ENCODE data around the gene PPP1R9A. TPM values are rescaled to one million over a fixed set of nuclear protein-coding genes. Genes with fewer than 3 reads are reported as not detected.

The PPP1R9A gene
- total RNA-seq, 1 donor from 2014 or later: 30.6 TPM

GRCh38 chr7:95132500-95132899, 225.1 kb downstream of the PPP1R9A start:
- Histone ChIP-seq H3K4me1 (no peaks in the 10 kb centered on the region), H3K4me3 (no peak overlapping the region), H3K27me3 (no peaks in the 10 kb centered on the region), H3K36me3 (no peaks in the 10 kb centered on the region), H3K27ac (no peak overlapping the region), H3K9me3 (no peaks in the 10 kb centered on the region)
- DNase-seq (no peak), ATAC-seq (peak; percentile 17)
- intact Hi-C loops (cut with DNase I): no loop called here
- TF ChIP-seq, protein P1, sequence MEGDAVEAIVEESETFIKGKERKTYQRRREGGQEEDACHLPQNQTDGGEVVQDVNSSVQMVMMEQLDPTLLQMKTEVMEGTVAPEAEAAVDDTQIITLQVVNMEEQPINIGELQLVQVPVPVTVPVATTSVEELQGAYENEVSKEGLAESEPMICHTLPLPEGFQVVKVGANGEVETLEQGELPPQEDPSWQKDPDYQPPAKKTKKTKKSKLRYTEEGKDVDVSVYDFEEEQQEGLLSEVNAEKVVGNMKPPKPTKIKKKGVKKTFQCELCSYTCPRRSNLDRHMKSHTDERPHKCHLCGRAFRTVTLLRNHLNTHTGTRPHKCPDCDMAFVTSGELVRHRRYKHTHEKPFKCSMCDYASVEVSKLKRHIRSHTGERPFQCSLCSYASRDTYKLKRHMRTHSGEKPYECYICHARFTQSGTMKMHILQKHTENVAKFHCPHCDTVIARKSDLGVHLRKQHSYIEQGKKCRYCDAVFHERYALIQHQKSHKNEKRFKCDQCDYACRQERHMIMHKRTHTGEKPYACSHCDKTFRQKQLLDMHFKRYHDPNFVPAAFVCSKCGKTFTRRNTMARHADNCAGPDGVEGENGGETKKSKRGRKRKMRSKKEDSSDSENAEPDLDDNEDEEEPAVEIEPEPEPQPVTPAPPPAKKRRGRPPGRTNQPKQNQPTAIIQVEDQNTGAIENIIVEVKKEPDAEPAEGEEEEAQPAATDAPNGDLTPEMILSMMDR (IDR thresholded peaks at IDR 0.05): no peak

GRCh38 chr7:95139922-95140321, 232.5 kb downstream of the PPP1R9A start:
- H3K4me3 ChIP-seq: no peak overlapping the region
- no peaks in the 10 kb centered on the region for H3K27me3 ChIP-seq
- intact Hi-C loops (cut with DNase I): no loop called here
- H3K27ac ChIP-seq: no peak overlapping the region
- ATAC-seq: no peak
- H3K36me3 ChIP-seq: no peaks in the 10 kb centered on the region
- TF ChIP-seq, protein P1 (IDR thresholded peaks at IDR 0.05): no peak
- H3K4me1 ChIP-seq: no peaks in the 10 kb centered on the region
- no peak for DNase-seq
- no peaks in the 10 kb centered on the region for H3K9me3 ChIP-seq

DNA sequence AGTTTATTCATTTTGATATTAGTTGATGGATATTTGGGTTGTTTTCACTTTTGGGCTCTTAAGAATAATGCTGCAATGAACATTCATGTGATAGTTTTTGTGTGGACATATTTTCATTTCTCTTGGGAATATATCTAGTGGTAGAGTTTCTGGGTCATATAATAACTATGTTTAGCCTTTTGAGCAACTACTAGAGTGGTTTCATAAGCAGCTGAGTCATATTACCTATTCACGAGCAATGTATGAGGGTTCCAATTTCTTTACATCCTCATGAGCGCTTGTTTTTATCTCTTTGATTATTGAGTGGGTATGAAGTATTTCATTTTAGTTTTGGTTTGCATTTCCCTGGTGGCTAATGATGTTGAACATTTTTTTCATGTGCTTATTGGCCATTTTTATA, 234.4 kb downstream of the PPP1R9A start:
- TF ChIP-seq, protein P1 (IDR thresholded peaks at IDR 0.05): no peak
- intact Hi-C loops (cut with DNase I): no loop called here

DNA sequence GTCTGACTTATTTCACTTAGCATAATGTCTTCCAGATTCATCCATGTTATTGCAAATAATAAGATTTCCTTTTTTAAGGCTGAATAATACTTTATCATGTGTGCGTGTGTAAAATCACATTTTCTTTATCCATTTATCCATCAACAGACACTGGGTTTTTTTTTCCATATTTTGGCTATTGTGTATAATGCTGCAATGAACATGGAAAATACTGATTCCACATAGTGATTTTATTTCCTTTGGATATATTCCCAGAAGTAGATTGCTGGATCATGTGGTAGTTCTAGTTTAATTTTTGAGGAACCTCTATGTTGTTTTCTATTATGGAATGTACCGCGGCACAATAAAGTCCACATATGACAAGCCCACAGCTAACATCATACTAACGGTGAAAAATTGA, 236.9 kb downstream of the PPP1R9A start:
- intact Hi-C loops (cut with DNase I): no loop called here
- TF ChIP-seq, protein P1 (IDR thresholded peaks at IDR 0.05): no peak
- ATAC-seq (no peak), DNase-seq (no peak)
- Histone ChIP-seq H3K4me3 (no peak overlapping the region), H3K36me3 (no peaks in the 10 kb centered on the region), H3K9me3 (no peaks in the 10 kb centered on the region), H3K4me1 (no peaks in the 10 kb centered on the region), H3K27ac (no peak overlapping the region), H3K27me3 (no peaks in the 10 kb centered on the region)

More for the DNA sequence above, 234.4 kb downstream of the PPP1R9A start:
- H3K27ac ChIP-seq: no peak overlapping the region
- H3K4me1 ChIP-seq: no peaks in the 10 kb centered on the region
- H3K27me3 ChIP-seq: no peaks in the 10 kb centered on the region
- no peaks in the 10 kb centered on the region for H3K9me3 ChIP-seq
- DNase-seq: no peak
- no peaks in the 10 kb centered on the region for H3K36me3 ChIP-seq
- H3K4me3 ChIP-seq: no peak overlapping the region
- ATAC-seq: no peak

- Histone ChIP-seq H3K36me3 (no peaks in the 10 kb centered on the region), H3K27ac (no peak overlapping the region), H3K9me3 (no peaks in the 10 kb centered on the region), H3K4me1 (no peaks in the 10 kb centered on the region), H3K4me3 (no peak overlapping the region), H3K27me3 (no peaks in the 10 kb centered on the region)
- DNase-seq (no peak), ATAC-seq (peak; percentile 39)
- TF ChIP-seq, protein P1 (IDR thresholded peaks at IDR 0.05): no peak
- intact Hi-C loops (cut with DNase I): no loop called here
Observed at GRCh38 chr7:95155965-95156364, 248.6 kb downstream of the PPP1R9A start.

DNA sequence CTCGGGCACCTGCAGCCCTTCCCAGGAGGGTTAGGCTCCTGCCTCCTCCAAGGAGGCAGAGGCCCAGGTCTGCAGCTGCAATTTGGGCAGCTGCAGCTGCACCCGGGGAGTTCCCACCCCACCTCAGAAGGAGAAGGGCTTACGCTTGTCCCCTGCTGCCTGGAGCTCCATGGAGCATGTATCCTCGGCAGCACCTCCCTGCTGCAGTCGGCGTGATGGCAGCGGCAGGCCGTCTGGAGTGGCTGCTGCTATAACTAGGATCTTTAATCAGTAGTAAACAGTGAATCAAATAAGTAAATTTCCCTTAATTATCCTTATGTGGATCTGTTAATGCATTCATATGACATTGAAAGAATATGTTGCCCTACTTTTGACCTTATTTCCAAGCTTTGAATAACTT, 250.0 kb downstream of the PPP1R9A start:
- H3K4me1 ChIP-seq: no peaks in the 10 kb centered on the region
- no peaks in the 10 kb centered on the region for H3K9me3 ChIP-seq
- DNase-seq (no peak), ATAC-seq (no peak)
- H3K27me3 ChIP-seq: no peaks in the 10 kb centered on the region
- H3K27ac ChIP-seq: no peak overlapping the region
- no peaks in the 10 kb centered on the region for H3K36me3 ChIP-seq
- no peak overlapping the region for H3K4me3 ChIP-seq
- TF ChIP-seq, protein P1 (IDR thresholded peaks at IDR 0.05): no peak
- intact Hi-C loops (cut with DNase I): no loop called here
